ENCODE data around the gene ADGRL2. TPM values are rescaled to one million over a fixed set of nuclear protein-coding genes. Genes with fewer than 3 reads are reported as not detected.

Gene ADGRL2
- total RNA-seq, 1 donor from 2014 or later = 48.9 TPM

DNA sequence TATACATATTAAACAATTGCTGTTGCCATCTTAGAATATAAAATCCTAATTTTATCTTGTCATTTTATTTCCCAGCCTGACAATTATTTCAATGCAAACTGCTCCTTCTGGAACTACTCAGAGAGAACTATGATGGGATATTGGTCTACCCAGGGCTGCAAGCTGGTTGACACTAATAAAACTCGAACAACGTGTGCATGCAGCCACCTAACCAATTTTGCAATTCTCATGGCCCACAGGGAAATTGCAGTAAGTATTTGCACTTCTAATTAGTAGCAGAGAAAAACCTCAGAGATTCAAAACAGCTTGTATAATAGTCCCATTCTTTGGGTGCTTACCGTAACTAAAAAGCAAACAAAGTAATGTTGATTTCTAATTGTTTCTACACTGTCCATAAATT is 167.2 kb downstream of the ADGRL2 start:
- DNase-seq (ENCODE audit: low spot score in 2 of 2) = no peak
- intact Hi-C loops (cut with DNase I) = no loop called here
- no peaks in the 10 kb centered on the region for H3K27me3 ChIP-seq
- no peaks in the 10 kb centered on the region for H3K9me3 ChIP-seq
- no peak overlapping the region for H3K27ac ChIP-seq
- H3K4me1 ChIP-seq = no peaks in the 10 kb centered on the region
- H3K36me3 ChIP-seq = peaks cover 2 to 20% of the 10 kb centered on the region in 2 donors
- H3K4me3 ChIP-seq = no peak overlapping the region
- TF ChIP-seq, protein P1, sequence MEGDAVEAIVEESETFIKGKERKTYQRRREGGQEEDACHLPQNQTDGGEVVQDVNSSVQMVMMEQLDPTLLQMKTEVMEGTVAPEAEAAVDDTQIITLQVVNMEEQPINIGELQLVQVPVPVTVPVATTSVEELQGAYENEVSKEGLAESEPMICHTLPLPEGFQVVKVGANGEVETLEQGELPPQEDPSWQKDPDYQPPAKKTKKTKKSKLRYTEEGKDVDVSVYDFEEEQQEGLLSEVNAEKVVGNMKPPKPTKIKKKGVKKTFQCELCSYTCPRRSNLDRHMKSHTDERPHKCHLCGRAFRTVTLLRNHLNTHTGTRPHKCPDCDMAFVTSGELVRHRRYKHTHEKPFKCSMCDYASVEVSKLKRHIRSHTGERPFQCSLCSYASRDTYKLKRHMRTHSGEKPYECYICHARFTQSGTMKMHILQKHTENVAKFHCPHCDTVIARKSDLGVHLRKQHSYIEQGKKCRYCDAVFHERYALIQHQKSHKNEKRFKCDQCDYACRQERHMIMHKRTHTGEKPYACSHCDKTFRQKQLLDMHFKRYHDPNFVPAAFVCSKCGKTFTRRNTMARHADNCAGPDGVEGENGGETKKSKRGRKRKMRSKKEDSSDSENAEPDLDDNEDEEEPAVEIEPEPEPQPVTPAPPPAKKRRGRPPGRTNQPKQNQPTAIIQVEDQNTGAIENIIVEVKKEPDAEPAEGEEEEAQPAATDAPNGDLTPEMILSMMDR (IDR thresholded peaks at IDR 0.05) = no peak

DNA sequence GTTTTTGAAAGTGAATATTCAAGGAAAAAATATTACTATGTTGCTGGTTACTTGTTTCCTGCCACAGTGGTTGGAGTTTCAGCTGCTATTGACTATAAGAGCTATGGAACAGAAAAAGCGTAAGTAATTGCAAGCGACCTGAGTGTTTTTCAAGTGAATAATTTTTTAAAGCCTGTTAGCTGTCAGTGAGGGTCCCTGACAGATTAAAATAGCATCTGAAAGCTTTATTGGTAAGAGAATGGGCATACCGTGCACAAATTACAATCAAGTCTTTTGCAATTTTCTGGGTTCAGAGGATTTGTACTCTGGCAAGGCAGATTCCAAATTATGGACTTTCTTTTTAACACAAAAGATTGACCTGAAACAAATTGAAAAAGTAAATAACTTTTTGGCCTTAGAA is 169.7 kb downstream of the ADGRL2 start:
- intact Hi-C loops (cut with DNase I) = no loop called here
- Histone ChIP-seq H3K9me3 (no peaks in the 10 kb centered on the region), H3K4me3 (no peak overlapping the region), H3K27me3 (no peaks in the 10 kb centered on the region), H3K36me3 (peaks cover 2 to 20% of the 10 kb centered on the region in 2 donors), H3K27ac (no peak overlapping the region), H3K4me1 (no peaks in the 10 kb centered on the region)
- no peak for DNase-seq (ENCODE audit: low spot score in 2 of 2)
- TF ChIP-seq, protein P1 (IDR thresholded peaks at IDR 0.05) = no peak

DNA sequence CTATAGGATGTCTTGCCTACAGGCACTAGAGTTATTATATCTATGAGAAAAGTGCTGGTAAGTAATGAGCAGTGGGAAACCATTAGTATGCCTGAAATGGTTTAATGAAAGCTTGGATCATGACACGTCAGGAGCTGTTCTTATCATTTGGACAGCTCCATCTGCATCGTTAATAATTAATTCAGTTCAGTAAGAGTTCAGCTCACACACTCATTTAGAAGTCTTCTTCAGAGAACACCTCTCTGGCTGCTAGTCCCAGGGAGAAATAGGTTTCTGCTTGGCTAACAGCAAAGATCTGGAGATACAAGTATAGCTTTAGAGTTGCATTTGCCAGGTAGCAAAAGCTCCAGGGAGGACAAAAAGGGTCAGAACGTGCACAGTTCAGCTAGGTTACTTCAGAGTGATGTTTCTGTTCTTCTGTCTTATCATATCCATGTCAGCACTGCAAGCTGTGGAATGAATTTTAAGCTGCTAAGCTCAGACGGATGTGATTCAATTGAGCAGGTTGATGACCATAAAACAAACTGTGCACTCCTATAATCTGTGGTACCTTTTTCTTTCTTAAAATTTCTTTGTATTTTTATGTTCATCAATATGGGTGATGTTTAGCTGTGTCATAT is 173.6 kb downstream of the ADGRL2 start:
- Histone ChIP-seq H3K9me3 (no peaks in the 10 kb centered on the region), H3K4me1 (peaks cover 0 to 5% of the 10 kb centered on the region in 2 donors), H3K27ac (no peak overlapping the region), H3K36me3 (peaks cover under 1 to 6% of the 10 kb centered on the region in 2 donors), H3K27me3 (no peaks in the 10 kb centered on the region), H3K4me3 (no peak overlapping the region)
- no peak for DNase-seq (ENCODE audit: low spot score in 2 of 2)
- intact Hi-C loops (cut with DNase I) = no loop called here
- TF ChIP-seq, protein P1 (IDR thresholded peaks at IDR 0.05) = no peak

- H3K4me3 ChIP-seq = no peak overlapping the region
- H3K27ac ChIP-seq = no peak overlapping the region
- H3K27me3 ChIP-seq = no peaks in the 10 kb centered on the region
- peaks cover 0 to 5% of the 10 kb centered on the region in 2 donors for H3K4me1 ChIP-seq
- no peaks in the 10 kb centered on the region for H3K9me3 ChIP-seq
- intact Hi-C loops (cut with DNase I) = no loop called here
- DNase-seq (ENCODE audit: low spot score in 2 of 2) = no peak
- peaks cover 0 to 5% of the 10 kb centered on the region in 2 donors for H3K36me3 ChIP-seq
- TF ChIP-seq, protein P1 (IDR thresholded peaks at IDR 0.05) = no peak
These were observed 174.3 kb downstream of the ADGRL2 start for GRCh38 chr1:81974883-81975555.

- peaks cover 0 to 5% of the 10 kb centered on the region in 2 donors for H3K4me1 ChIP-seq
- H3K9me3 ChIP-seq = no peaks in the 10 kb centered on the region
- DNase-seq (ENCODE audit: low spot score in 2 of 2) = no peak
- no peaks in the 10 kb centered on the region for H3K27me3 ChIP-seq
- intact Hi-C loops (cut with DNase I) = no loop called here
- H3K4me3 ChIP-seq = no peak overlapping the region
- H3K36me3 ChIP-seq = peaks cover 0 to 4% of the 10 kb centered on the region in 2 donors
- no peak overlapping the region for H3K27ac ChIP-seq
- TF ChIP-seq, protein P1 (IDR thresholded peaks at IDR 0.05) = no peak
These were observed 175.8 kb downstream of the ADGRL2 start for GRCh38 chr1:81976539-81976938.

Measured in ascending aorta (tissue), 2 donors.